Suprapubic skin (tissue), 4 donors: Measurements from ENCODE around the gene PRKCQ. TPM values are rescaled to one million over a fixed set of nuclear protein-coding genes. Genes with fewer than 3 reads are reported as not detected.
"Not testable (repeated sequence)": the region's sequence is repeated elsewhere in the genome, so short reads cannot be mapped to it uniquely, and the experiment has no call there.

Experiments used
- DNase-seq, 2 donors: peaks; one replicate each; pipeline ENCODE4 v3.0.0-alpha.2; 2019; ENCODE audit warnings: low spot score in 2 of 2
- H3K27ac ChIP-seq: fragments of 200-600 bp; sonication (generic); one replicate; pipeline ENCODE4 v1.5.1; 2019
- H3K27me3 ChIP-seq: fragments of 200-600 bp; sonication (generic); one replicate; pipeline ENCODE4 v1.5.1; 2019
- H3K36me3 ChIP-seq: fragments of 200-600 bp; sonication (generic); one replicate; pipeline ENCODE4 v1.5.1; 2019
- H3K4me1 ChIP-seq: fragments of 200-600 bp; sonication (generic); one replicate; pipeline ENCODE4 v1.5.1; 2019
- H3K4me3 ChIP-seq: fragments of 200-600 bp; sonication (generic); one replicate; pipeline ENCODE4 v1.5.1; 2019; ENCODE audit warnings: mild to moderate bottlenecking
- H3K9me3 ChIP-seq: fragments of 200-600 bp; sonication (generic); one replicate; pipeline ENCODE4 v1.5.1; 2019
- EP300 ChIP-seq: sonication (generic); formaldehyde crosslinking; IDR thresholded peaks from one replicate; pipeline ENCODE4 v1.6.1; 2017; ENCODE audit warnings: antibody characterized with exemption
- POLR2A ChIP-seq, 2 donors: fragments of 450-650 bp; IDR thresholded peaks; one replicate each; pipeline ENCODE4 v1.6.1; 2017; ENCODE audit warnings: antibody characterized with exemption in 2 of 2, mild to moderate bottlenecking in 2 of 2, moderate library complexity in 2 of 2
- POLR2AphosphoS5 ChIP-seq, 3 donors: sonication (generic); formaldehyde crosslinking; IDR thresholded peaks; one replicate each; pipeline ENCODE4 v1.6.1; 2017; ENCODE audit warnings: antibody characterized with exemption in 3 of 3
- WGBS: methylation state at CpG from one replicate; pipeline ENCODE4 v1.1.5; 2018; 5-methylcytosine and 5-hydroxymethylcytosine counted together
- total RNA-seq, 4 donors: library from RNA; depleted of rRNA; stranded (reverse); fragments of >200 nt; gene quantifications; one replicate each; pipeline ENCODE4 v1.1.0, GENCODE V29; 2016
- TF ChIP-seq, protein P1 (sequence below), 2 donors: fragments of 200-600 bp in 1 of 2; fragments of 450-650 bp in 1 of 2; sonication (generic) in 1 of 2; IDR thresholded peaks; one replicate each; pipeline ENCODE4 v1.5.1; 2016 to 2019; ENCODE audit warnings: antibody characterized with exemption in 2 of 2, mild to moderate bottlenecking in 1 of 2, moderate library complexity in 1 of 2

Gene PRKCQ
- total RNA-seq, 4 donors from 2014 or later = 0.51 to 1.0 TPM; not detected in 2

DNA sequence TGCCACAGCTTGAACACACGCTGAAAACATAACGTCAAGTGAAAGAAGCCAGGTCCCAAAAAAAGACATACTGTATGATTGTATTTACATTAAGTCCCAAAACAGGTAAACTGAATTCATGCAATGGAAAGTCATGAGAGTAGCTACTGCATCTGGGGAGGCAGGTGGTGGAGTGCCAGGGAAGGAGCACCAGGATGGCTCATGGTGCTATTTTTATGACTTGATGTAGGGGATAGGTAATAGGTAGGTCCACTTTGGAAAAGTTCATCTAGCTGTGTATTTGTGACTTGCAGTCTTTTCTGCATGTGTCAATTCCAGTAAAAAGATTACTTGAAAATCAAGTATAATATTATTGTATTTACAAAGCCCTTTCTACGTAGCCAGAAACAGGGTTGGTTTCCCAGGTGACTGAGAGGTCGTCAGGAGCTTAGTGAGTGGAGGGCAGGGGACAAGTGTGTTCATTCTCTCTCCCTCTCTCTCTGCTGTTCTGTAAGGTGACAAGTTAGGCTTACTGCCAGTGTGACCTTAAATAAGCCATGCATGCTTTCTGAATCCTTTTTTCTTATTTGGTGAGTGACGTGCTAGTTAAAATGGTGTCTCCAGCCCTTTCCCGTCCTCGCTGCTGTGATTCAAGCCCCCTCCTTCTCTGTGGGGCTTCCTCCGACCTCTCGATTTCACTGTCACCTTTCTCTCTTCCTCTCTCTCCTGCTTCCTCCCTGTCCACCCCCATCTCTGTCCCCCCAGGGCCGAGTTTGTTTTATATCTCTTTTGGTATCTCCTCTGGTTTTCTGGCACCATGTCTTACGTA lies 9.4 kb upstream of the PRKCQ start:
- DNase-seq = no peak
- no peak overlapping the region for H3K4me3 ChIP-seq
- no peaks in the 10 kb centered on the region for H3K36me3 ChIP-seq
- peaks cover 22% of the 10 kb centered on the region for H3K27me3 ChIP-seq
- H3K4me1 ChIP-seq = no peaks in the 10 kb centered on the region
- no peak overlapping the region for H3K27ac ChIP-seq
- TF ChIP-seq, protein P1, sequence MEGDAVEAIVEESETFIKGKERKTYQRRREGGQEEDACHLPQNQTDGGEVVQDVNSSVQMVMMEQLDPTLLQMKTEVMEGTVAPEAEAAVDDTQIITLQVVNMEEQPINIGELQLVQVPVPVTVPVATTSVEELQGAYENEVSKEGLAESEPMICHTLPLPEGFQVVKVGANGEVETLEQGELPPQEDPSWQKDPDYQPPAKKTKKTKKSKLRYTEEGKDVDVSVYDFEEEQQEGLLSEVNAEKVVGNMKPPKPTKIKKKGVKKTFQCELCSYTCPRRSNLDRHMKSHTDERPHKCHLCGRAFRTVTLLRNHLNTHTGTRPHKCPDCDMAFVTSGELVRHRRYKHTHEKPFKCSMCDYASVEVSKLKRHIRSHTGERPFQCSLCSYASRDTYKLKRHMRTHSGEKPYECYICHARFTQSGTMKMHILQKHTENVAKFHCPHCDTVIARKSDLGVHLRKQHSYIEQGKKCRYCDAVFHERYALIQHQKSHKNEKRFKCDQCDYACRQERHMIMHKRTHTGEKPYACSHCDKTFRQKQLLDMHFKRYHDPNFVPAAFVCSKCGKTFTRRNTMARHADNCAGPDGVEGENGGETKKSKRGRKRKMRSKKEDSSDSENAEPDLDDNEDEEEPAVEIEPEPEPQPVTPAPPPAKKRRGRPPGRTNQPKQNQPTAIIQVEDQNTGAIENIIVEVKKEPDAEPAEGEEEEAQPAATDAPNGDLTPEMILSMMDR (IDR thresholded peaks at IDR 0.05) = no peak
- TF ChIP-seq EP300 (no peak), POLR2A (IDR thresholded peaks at IDR 0.05) (no peak), POLR2AphosphoS5 (IDR thresholded peaks at IDR 0.05) (no peak)
- 81% methylated on average over 11 of the region's 11 CpGs for WGBS
- no peaks in the 10 kb centered on the region for H3K9me3 ChIP-seq

DNA sequence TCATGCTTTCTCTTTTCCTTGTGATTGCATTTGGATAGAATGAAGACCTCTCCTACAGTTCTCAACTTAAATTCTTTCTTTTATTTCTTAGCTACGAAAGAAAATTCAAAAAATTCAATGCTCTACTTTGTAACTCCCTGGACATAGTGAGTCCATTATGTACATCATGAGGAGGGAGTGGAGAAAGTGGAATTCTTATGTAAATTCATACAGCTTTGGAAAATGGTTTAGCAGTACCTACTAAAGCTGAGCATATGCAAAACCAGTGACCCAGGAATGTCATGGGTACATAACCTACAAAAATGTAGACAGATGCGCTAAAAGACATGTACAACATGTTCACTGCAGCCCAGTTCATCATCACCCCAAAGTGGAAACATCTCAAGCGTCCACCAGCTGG lies 8.8 kb upstream of the PRKCQ start:
- H3K4me1 ChIP-seq = no peaks in the 10 kb centered on the region
- peaks cover 19% of the 10 kb centered on the region for H3K27me3 ChIP-seq
- no peaks in the 10 kb centered on the region for H3K9me3 ChIP-seq
- H3K4me3 ChIP-seq = no peak overlapping the region
- WGBS = 75% methylated on average over 3 of the region's 3 CpGs
- H3K36me3 ChIP-seq = no peaks in the 10 kb centered on the region
- H3K27ac ChIP-seq = no peak overlapping the region
- TF ChIP-seq POLR2AphosphoS5 (IDR thresholded peaks at IDR 0.05) (no peak), POLR2A (IDR thresholded peaks at IDR 0.05) (no peak), EP300 (no peak)
- TF ChIP-seq, protein P1 (IDR thresholded peaks at IDR 0.05) = no peak
- no peak for DNase-seq

DNA sequence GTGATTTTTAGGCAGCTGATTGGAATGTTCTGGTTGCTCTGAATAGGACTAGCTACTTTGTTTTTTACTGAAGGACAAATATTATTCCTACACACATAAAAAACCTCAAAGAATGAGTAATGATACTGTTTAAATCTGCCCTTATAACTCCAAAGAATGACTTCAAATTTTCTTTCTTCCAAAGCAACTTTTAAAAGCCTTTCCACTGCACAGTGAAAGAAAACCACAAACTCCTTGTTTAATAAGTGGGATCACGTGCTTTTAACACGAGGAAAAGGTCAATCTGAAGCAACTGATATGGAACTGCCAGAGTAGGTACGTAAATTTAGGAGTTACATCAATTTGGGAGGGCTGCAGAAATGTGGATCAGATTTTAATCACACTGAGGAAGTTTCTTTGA lies 8.0 kb upstream of the PRKCQ start:
- 49% methylated on average over 3 of the region's 3 CpGs for WGBS
- TF ChIP-seq, protein P1 (IDR thresholded peaks at IDR 0.05) = no peak
- H3K36me3 ChIP-seq = no peaks in the 10 kb centered on the region
- H3K27ac ChIP-seq = no peak overlapping the region
- no peaks in the 10 kb centered on the region for H3K9me3 ChIP-seq
- peaks cover 24% of the 10 kb centered on the region for H3K27me3 ChIP-seq
- H3K4me3 ChIP-seq = no peak overlapping the region
- no peaks in the 10 kb centered on the region for H3K4me1 ChIP-seq
- no peak for DNase-seq

DNA sequence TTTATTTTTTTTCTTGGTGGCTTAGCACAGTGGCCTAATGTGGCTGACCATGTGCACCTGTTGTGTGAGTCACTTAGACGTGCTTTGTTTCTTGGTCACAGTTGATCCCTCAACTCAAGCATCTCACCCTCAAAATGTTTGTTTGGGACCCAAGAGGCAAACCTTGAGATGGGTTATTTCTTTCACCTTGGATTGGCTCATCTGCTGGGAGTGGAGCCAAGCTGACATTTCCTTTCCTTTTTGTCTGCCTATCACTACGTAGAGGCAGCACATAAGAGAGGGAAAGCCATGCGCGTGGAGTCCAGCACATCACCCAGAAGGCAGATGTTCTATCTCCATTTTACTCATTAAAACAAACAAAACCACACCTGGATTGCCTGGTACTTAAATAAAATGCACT lies 6.4 kb upstream of the PRKCQ start:
- Histone ChIP-seq H3K36me3 (no peaks in the 10 kb centered on the region), H3K4me1 (no peaks in the 10 kb centered on the region), H3K9me3 (no peaks in the 10 kb centered on the region), H3K4me3 (no peak overlapping the region), H3K27ac (no peak overlapping the region), H3K27me3 (peaks cover 35% of the 10 kb centered on the region)
- TF ChIP-seq EP300 (no peak), POLR2AphosphoS5 (IDR thresholded peaks at IDR 0.05) (no peak), POLR2A (IDR thresholded peaks at IDR 0.05) (no peak)
- TF ChIP-seq, protein P1 (IDR thresholded peaks at IDR 0.05) = no peak
- DNase-seq = no peak
- 86% methylated on average over 4 of the region's 4 CpGs for WGBS

DNA sequence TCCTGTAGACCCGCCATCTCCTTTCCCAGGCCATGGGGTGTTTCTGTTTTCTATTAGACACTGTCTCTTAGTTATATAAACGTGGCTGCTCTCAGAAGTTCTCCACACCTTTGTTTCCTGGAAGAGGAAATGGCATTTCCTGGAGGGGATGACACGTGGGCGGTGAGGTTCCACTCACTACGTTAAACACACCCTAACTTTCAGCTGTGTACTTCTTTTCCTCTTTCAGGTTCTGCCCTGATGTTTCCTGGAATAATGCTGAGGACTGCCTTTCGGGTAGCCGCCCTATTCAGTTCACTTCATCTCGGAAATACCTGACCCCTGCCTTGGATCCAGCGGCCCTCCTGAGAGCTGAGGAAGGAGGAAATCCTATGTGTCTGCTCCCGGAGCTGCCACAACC lies 3.4 kb upstream of the PRKCQ start:
- TF ChIP-seq, protein P1 (IDR thresholded peaks at IDR 0.05) = no peak
- TF ChIP-seq POLR2A (IDR thresholded peaks at IDR 0.05) (no peak), EP300 (no peak), POLR2AphosphoS5 (IDR thresholded peaks at IDR 0.05) (no peak)
- H3K4me1 ChIP-seq = peaks cover 8% of the 10 kb centered on the region
- H3K4me3 ChIP-seq = no peak overlapping the region
- H3K27me3 ChIP-seq = peaks cover 42% of the 10 kb centered on the region
- H3K36me3 ChIP-seq = no peaks in the 10 kb centered on the region
- 76% methylated on average over 10 of the region's 10 CpGs for WGBS
- no peaks in the 10 kb centered on the region for H3K9me3 ChIP-seq
- H3K27ac ChIP-seq = no peak overlapping the region
- no peak for DNase-seq

DNA sequence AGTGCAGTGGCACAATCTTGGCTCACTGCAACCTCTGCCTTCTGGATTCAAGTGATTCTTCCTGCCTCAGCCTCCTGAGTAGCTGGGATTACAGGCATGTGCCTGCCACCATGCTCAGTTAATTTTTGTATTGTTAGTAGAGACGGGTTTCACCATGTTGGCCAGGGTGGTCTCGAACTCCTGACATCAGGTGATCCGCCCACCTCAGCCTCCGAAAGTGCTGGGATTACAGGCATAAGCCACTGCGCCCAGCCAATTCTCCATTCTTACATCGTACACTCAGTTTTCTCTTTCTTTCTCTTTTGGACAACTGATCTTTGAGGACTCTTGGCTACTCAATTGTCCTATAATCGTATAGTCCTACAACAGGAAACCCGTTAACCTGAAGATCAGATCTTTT lies 2.8 kb upstream of the PRKCQ start:
- H3K9me3 ChIP-seq, H3K4me3 ChIP-seq, H3K4me1 ChIP-seq, H3K27ac ChIP-seq, H3K36me3 ChIP-seq, DNase-seq: not testable (repeated sequence)
- H3K27me3 ChIP-seq = peaks cover 45% of the 10 kb centered on the region
- 92% methylated on average over 8 of the region's 8 CpGs for WGBS
